Uterus (tissue), 2 donors: ENCODE results near the gene IFI27.

Experiments
- CTCF ChIP-seq, 4 experiments: fragments of 200-600 bp in 2 of 4; fragments of 450-650 bp in 2 of 4; sonication (generic) in 2 of 4; IDR thresholded peaks; one replicate each; pipeline ENCODE4 v1.5.1; 2016 to 2019; ENCODE audit warnings: antibody characterized with exemption in 4 of 4, mild to moderate bottlenecking in 2 of 4, moderate library complexity in 1 of 4
- POLR2A ChIP-seq, 2 donors: fragments of 450-650 bp; IDR thresholded peaks; one replicate each; pipeline ENCODE4 v1.6.1; 2016; ENCODE audit warnings: antibody characterized with exemption in 2 of 2, mild to moderate bottlenecking in 1 of 2, moderate library complexity in 1 of 2

DNA sequence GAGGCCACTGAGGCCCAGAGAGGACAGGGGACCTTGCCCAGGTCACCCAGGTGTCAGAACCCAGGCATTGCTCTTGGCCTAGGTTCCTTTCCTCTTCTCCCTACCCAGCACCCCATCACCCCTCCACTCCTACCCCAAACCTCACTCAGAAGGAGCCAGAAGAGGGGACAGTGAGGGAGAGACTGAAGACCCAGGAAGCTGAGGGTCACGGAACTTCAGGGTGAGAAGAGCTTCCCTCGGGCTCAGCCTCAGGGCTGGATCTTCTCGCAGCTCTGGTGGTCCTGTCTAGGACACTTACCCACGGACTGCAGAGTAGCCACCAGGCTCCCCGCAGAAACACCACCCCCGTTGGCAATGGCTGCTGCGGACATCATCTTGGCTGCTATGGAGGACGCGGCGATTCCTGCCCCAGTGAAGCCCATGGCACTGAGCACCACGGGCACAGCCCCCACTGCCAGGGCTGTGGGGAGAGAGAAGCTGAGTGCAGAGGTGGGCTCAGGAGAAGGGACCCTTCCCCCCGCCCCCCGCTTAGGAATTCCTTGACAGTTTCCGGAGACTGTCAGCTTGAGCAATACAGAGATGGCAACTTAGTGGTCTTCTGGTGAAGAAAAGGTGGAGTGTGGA, 17.8 kb downstream of the IFI27 start:
- TF ChIP-seq POLR2A (IDR thresholded peaks at IDR 0.05) (no peak), CTCF (IDR thresholded peaks at IDR 0.05) (no peak)
